Measurements from ENCODE around the gene TRIM47.

TRIM47 gene

GRCh38 chr17:75908201-75908600 is 29.8 kb upstream of the TRIM47 start:
- no peak for DNase-seq

GRCh38 chr17:75906143-75906884 is 27.9 kb upstream of the TRIM47 start:
- no peak for DNase-seq

- peak; percentile 98 for DNase-seq
These were observed 26.6 kb upstream of the TRIM47 start, which contains the start of gene MRPL38 for GRCh38 chr17:75904749-75905521. MRPL38 (minus strand) TSS chr17:75904884; CDS start chr17:75904875, 9 bp downstream.

DNA sequence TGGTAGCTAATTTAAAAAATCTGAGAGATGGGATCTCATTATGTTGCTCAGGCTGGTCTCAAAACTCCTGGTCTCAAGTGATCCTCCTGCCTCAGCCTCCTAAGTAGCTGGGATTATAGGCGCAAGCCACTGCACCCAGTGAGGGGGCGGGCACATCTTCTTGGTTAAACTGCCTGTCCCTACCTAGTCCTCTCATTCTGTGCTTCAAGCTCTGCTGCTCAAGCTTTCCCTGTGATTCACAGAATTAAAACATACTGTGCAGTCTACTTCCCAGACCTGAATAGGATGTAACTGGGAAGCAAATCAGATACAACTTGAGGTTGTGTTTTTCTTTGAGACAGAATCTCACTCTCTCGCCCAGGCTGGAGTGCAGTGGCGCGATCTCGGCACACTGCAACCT is 24.0 kb upstream of the TRIM47 start:
- no peak for DNase-seq

- no peak for DNase-seq
These were observed 23.3 kb upstream of the TRIM47 start for GRCh38 chr17:75901727-75902126.

DNA sequence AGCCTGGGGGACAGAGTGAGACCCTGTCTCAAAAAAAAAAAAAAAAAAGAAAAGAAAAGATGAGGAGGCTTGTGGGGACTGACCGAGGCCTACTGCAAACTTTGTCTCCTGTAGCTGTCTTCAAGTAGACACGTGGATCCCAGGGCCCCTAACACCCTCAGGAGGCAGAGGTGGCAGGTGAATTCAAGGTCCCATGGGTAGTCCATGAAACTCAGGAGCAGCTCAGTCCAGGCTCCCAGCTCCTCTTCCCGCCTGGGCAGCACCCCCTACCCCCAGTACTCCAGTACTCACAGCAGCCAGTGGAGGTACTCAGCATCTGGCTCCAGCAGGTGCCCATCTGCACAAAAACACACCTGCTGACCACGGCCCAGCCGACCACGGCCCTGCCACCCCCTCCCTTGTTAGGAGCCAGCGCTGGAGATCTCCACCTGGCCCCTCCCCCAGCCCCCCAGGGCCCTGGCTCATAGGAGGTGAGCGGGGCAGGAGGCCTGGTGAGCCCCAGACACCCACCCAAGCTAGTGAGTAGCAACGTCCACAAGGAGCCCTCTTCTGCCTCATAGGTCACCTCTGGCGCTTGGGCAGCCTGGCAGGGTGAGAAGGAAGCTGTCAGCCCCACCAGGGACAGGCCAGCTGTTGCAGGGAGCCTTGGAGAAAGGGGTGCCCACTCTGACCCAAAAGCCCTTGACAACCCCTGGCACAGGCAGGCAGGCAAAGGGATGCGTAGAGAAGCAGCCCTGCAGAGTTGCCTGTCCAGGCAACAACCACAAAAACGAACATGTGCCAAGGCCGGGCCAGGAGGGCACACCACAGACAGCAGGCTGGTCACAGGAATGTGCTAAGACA is 22.5 kb upstream of the TRIM47 start:
- DNase-seq, result no peak

DNA sequence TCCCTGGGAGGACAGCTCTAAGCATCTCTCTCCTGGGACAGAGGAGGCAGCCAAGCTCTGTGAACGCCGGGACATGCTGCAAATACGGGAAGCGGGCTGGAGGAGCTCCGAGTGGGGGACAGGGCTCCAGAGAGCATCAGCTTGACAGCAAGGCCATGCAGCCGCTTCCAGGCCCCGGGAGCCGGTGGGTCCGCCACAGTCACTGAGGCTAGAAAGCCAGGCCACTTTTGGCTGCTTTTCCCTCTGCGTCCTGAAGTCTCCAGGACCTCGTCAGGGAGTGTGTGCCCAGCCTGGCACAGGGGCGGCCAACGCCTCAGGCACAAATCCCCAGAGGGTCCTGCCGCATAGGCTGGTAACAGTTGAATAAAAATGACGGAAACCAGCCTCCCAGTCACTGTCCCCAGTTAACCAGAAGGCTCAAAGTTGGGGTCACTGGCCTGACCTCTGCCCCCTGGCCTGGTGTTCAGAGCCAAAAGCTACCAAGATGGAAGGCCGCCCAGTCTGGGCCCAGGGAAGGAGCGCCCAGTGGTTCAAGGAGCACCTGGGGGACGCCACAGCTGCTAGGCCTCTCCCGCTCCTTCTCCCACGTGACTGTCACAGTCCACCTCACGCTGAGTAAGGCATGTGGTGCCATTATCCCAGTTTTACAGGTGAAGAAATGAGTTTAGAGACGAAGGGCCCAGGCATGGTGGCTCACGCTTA is 21.5 kb upstream of the TRIM47 start:
- no peak for DNase-seq

- DNase-seq, result no peak
These were observed 21.0 kb upstream of the TRIM47 start for GRCh38 chr17:75899353-75899752.

DNA sequence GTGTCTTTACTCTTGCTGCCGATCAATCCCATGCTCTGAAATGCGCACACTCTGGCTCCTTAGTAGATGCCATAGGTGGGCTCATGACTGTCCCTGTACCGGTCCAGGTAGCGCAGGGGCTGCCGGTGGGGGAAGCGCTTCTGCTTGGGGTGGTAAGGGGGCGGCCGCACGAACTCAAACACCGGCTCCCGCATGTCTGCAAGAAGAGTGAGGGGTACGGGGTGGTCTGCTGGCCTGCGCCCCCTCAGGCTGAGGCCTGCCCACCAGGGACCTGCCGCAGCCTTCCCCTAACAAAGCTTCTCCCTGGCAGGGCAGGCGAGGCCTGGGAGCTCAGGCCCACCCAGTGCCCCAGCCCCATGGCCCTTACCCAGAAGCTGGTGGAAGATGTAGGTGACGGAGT is 20.4 kb upstream of the TRIM47 start:
- DNase-seq, result no peak

DNA sequence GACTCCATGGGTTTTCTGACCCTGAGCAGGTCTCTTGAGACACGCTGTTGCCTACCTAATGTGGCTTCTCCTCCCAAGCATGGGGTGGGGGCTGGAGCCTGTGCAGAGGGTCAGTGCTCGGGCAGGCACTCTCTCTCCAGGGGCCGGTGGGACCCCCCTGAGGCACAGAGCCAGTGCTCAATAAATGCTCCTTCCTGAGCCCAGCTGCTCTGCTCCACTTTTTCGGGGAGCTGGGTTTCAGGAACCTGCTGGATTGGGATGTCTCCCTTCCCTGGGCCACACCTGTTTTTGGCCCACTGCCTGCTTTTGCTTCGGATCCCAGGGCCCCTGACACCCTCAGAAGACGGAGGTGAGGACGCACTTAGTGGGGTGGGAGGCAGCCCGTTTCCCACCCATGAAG is 19.7 kb upstream of the TRIM47 start:
- no peak for DNase-seq

DNA sequence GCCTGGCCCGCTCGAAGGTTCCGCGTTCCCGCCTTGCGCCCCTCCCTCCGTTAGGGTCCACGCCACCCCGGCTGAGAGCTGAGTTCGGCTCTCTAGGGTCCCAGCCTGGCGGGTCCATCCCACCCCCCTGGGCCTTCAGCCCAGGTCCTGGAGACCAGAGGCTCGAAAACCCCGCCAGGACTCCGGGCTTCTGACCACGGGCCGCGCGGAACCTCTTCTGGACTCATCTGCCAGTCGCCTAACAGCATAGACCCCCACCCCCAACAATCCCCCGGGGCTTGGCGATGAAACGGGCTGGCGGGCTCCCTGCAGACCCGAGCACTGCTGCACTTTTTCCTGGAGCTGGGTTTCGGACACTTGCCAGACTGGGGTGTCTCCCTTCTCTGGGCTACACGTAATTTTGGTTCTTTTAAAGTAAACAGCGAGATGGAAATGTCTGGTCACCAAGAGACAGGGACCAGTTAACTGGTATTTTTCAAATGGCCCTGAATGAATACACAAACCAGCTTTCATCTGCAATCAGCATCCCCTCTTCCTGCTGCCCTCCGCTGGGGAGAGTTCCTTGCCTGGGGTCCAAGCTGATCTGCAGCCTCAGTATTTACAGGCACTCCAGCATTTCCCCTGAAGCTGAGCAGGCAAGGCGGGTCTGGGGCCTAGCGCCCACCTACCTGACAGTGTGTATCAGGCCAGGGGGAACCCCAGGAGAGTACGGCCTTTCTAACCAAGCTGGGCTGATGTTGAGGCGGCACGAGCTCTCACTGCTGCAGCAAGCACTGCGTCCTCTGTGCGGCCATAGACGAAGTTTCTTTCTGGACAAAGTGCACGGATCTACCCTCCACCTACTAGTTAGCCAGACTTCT is 19.0 kb upstream of the TRIM47 start:
- no peak for DNase-seq

DNA sequence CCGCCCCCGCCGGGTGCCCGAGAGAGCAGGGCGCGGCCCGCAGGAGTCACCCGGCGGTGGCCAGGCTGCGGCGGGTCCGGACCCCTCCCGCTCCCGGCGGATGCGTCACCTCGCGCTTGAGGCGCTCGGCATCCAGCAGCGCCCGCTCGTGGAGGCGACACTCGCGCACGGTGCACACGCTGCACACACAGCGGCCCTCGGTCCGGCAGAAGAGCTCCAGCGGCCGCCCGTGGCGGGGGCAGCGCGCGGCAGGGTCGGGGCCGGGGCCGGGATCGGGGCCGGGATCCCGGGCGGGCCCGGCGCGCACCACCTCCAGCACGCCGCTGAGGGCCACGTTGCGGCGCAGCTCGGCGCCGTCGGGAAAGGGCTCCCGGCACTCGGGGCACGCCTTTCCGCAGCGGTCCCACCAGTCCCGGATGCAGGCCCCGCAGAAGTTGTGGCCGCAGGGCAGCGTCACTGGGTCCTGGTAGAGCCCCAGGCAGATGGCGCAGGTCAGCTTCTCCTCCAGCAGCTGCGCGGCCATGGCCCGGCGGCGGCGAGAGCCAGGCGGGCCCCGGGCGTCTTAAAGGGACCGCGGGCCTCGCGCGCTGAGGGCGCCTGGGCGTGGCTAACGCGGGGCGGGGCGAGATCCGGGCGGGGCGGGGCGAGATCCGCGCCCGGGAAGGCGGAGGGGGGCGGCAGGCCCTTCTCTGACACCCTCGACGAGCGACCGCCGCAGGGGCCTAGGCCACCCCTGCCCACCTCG is 18.2 kb upstream of the TRIM47 start, which contains the start of gene TRIM65:
Gene TRIM65, minus strand, starts transcription at position 537 of the 745 bp plus-strand sequence. Its CDS starts 14 bp downstream, at position 523.
- peak; percentile 88 for DNase-seq

DNA sequence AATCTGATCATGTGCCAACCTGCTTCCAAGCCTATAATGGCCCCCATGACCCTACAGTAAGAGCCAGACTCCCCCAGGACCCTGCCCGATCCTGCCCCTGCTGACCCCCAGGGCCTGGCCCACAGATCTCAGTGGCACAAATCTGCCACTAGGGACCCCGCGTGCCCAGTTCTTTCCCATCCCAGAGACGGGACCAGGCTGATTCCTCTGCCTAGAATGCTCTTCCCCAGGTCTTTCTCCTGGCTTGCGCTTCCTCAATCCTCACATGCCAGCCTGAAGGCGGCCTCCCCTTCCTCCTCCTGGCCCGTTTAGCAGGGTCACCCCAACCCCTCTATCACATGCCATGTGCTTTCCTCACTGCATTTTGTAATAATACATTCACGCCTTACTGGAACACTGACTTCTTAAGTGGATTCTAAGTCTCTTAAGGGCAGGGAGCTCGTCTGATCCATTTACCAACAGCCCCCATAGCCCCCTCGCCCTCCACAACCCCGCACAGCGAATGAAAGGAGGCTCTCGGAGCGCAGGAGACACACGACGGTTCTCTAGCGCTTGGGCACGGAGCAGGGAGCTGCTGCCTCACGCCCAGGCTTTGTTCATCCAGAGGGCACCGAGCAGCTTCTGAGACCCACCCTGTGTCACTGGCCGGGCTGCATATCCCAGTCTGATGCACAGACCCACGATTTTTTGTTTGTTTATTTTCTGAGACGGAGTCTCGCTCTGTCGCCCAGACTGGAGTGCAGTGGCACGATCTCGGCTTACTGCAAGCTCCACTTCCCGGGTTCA is 17.2 kb upstream of the TRIM47 start:
- DNase-seq, result no peak

DNA sequence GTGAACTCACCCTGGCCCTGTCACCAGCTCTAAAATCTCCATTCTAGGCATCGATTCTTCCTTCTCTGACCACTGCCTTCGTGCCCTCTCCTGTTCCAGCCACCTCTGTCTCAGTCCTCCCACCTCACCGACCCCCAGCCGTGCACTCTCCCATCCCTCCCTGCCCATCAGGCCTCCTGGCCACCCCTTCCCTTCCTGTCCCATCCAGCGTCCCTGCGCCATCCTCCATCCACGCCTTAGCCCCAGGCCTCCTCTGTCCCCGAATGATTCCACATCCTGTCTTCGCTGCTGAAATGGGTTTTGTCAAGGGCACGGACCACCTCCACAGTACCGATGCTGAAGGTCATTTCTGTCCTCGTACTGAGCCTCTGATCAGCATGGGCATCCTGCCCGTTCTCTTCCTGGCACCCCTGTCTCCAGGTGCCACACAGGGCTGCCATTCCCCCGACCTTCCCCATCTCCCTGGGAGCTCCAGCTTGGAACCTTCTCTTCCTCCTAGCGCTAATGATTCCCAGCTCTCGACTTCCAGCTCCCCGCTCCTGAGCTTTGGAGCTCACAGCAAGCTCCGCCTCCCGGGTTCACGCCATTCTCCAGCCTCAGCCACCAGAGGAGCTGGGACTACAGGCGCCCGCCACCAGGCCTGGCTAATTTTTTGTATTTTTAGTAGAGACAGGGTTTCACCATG is 15.8 kb upstream of the TRIM47 start:
- no peak for DNase-seq

GRCh38 chr17:75893305-75894048 is 15.1 kb upstream of the TRIM47 start:
- no peak for DNase-seq

DNA sequence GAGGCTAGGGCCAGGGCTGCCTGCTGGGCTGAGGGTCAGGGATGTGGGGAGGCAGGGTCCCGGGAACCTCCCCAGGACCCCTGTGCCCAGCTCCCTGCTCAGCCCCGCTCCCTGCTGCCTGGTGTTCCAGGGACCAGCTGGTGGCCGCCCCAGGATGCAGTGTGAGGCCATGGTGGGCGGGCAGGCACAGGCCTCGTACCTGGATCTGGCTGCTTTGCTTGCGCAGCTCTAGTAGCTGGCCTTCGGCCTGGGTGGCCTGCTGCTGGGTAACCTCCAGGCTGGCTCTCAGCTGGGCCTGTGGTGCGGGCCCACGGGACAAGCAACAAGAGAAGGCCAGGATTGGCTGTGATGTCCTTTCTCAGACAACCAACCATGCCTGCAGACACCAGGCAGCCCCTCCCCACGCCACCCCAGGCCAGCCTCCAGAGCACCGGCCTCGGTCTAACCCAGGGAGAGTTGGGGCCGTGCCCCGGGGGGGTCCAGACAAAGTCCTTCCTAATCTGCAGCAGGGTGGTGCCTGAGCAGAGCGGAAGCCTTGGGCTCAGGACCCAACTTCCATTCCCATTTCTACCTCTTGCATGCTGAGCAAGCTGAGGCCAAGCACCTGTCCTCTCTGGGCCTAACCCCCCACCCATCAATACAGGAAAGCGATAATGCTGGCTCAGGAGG is 14.3 kb upstream of the TRIM47 start:
- DNase-seq, result no peak

- DNase-seq, result no peak
These were observed 13.5 kb upstream of the TRIM47 start for GRCh38 chr17:75891605-75892555.
